HepG2 (cell line): ENCODE data around the gene TMED6. TPM values are rescaled to one million over a fixed set of nuclear protein-coding genes. Genes with fewer than 3 reads are reported as not detected.

Source experiments
- ATAC-seq: fragments of 200-7000 bp; cut with Tn5 transposase; 3 replicates; pipeline ENCODE4 v1.9.1; 2020; ENCODE audit warnings: mild to moderate bottlenecking, moderate library complexity
- Bru-seq: library from RNA; stranded (reverse); fragments of 400-500 nt; gene quantifications from one replicate; lab custom pipeline; 2021; lab: Mats Ljungman, UMichigan
- BruChase-seq, 2 experiments: library from RNA; stranded (reverse); fragments of 400-500 nt; gene quantifications; one replicate each; lab custom pipeline; 2021; lab: Mats Ljungman, UMichigan
- BruUV-seq: library from RNA; stranded (reverse); fragments of 400-500 nt; replicated peaks from 2 replicates; lab custom pipeline; 2021; lab: Mats Ljungman, UMichigan
- CTCF ChIA-PET: fragments of 300-600 bp; formaldehyde crosslinking; extraction: SDS; loops from one replicate; lab custom pipeline; 2021; ENCODE audit warnings: low total read pairs, inconsistent platforms, low intra/inter-chr PET ratio; lab: Yijun Ruan, JAX
- POLR2A ChIA-PET: fragments of 350-600 bp; sonication (Branson Sonifier 250); formaldehyde crosslinking; loops from one replicate; lab custom pipeline; 2020; ENCODE audit warnings: antibody characterized with exemption, inconsistent platforms; lab: Yijun Ruan, JAX
- DNase-seq: peaks from one replicate; pipeline ENCODE4 v3.0.0-alpha.2; 2015; ENCODE audit warnings: low spot score
- FAIRE-seq: peaks from 3 replicates; lab custom pipeline; 2011; peaks lifted over from hg19 to GRCh38; lab: Jason Lieb, UNC
- H2AFZ ChIP-seq: one replicate; pipeline ENCODE4 v1.6.1; 2011; ENCODE audit warnings: low read length, inconsistent platforms
- H3K27ac ChIP-seq: fragments of 300-600 bp; 3 replicates; pipeline ENCODE4 v1.8.0; 2011; ENCODE audit warnings: mixed run types, mild to moderate bottlenecking, mixed read lengths, low read length, inconsistent platforms; ENCODE audit not compliant: insufficient read depth; ENCODE audit errors: extremely low read length
- H3K27me3 ChIP-seq, 2 experiments: fragments of 200-600 bp in 1 of 2; 2 replicates in 1 of 2; 3 replicates in 1 of 2; pipeline versions ENCODE4 v1.6.0 to v1.8.0; 2011; ENCODE audit warnings: low read length in 2 of 2, mild to moderate bottlenecking in 2 of 2, moderate library complexity in 2 of 2, inconsistent platforms in 1 of 2; ENCODE audit not compliant: insufficient read depth in 2 of 2, control insufficient read depth in 1 of 2
- H3K36me3 ChIP-seq, 2 experiments: fragments of 200-600 bp in 1 of 2; replicated peaks in 1 of 2; 2 replicates in 1 of 2; 3 replicates in 1 of 2; pipeline versions ENCODE4 v1.5.1 to v1.8.0; 2011; ENCODE audit warnings: low read length in 2 of 2, inconsistent platforms in 1 of 2; ENCODE audit not compliant: insufficient read depth in 2 of 2, control insufficient read depth in 1 of 2
- H3K4me1 ChIP-seq: 2 replicates; pipeline ENCODE4 v1.5.1; 2012; ENCODE audit warnings: low read length, inconsistent platforms; ENCODE audit not compliant: insufficient read depth
- H3K4me2 ChIP-seq: 2 replicates; pipeline ENCODE4 v1.6.0; 2011; ENCODE audit warnings: low read depth, low read length, inconsistent platforms
- H3K4me3 ChIP-seq, 3 experiments: fragments of 200-600 bp in 1 of 3; sonication (generic), shearing (Covaris generic) in 1 of 3; replicated peaks in 1 of 3; 2 replicates each; pipeline ENCODE4 v1.5.1; 2011 to 2016; ENCODE audit warnings: low read length in 3 of 3, inconsistent platforms in 2 of 3, low read depth in 2 of 3, mild to moderate bottlenecking in 2 of 3, control low read depth in 1 of 3, mixed read lengths in 1 of 3; ENCODE audit not compliant: insufficient read depth in 1 of 3
- H3K79me2 ChIP-seq: one replicate; pipeline ENCODE4 v1.6.1; 2011; ENCODE audit warnings: low read length, inconsistent platforms; ENCODE audit not compliant: insufficient read depth
- H3K9ac ChIP-seq: 2 replicates; pipeline ENCODE4 v1.6.0; 2011; ENCODE audit warnings: mild to moderate bottlenecking, low read depth, low read length, inconsistent platforms; ENCODE audit not compliant: insufficient read depth
- H3K9me3 ChIP-seq: 2 replicates; pipeline ENCODE4 v1.5.1; 2012; ENCODE audit warnings: mild to moderate bottlenecking, low read length
- H4K20me1 ChIP-seq: 2 replicates; pipeline ENCODE4 v1.6.0; 2011; ENCODE audit warnings: inconsistent platforms, mild to moderate bottlenecking, low read length, moderate library complexity; ENCODE audit not compliant: insufficient read depth
- HNF1A ChIP-seq, 2 experiments: sonication (generic) in 1 of 2; formaldehyde crosslinking in 1 of 2; IDR thresholded peaks; 2 replicates each; pipeline versions ENCODE4 v1.4.0 to v1.6.1; 2016 to 2020; ENCODE audit warnings: borderline replicate concordance in 1 of 2, low read depth in 1 of 2, mild to moderate bottlenecking in 1 of 2, missing genetic modification reagents in 1 of 2
- KAT7 ChIP-seq: IDR thresholded peaks from 2 replicates; pipeline ENCODE4 v1.6.1; 2018; ENCODE audit warnings: borderline replicate concordance, missing compliant biosample characterization
- PLRG1 ChIP-seq: fragments of 450-650 bp; conservative IDR thresholded peaks from 2 replicates; pipeline ENCODE4 v1.6.1; 2016
- POGZ ChIP-seq: sonication (generic); formaldehyde crosslinking; IDR thresholded peaks from 2 replicates; pipeline ENCODE4 v1.4.0; 2020; ENCODE audit warnings: mild to moderate bottlenecking, missing genetic modification reagents
- TEAD3 ChIP-seq: optimal IDR thresholded peaks from 2 replicates; pipeline ENCODE3; 2016; ENCODE audit warnings: borderline replicate concordance
- UBTF ChIP-seq: sonication (generic); formaldehyde crosslinking; IDR thresholded peaks from 2 replicates; pipeline ENCODE4 v1.4.0; 2020; ENCODE audit warnings: mild to moderate bottlenecking, missing genetic modification reagents
- ZFP90 ChIP-seq: sonication (generic); formaldehyde crosslinking; IDR thresholded peaks from 2 replicates; pipeline ENCODE4 v1.8.0; 2022; ENCODE audit warnings: missing genetic modification reagents, mild to moderate bottlenecking, inconsistent platforms, borderline replicate concordance
- WGBS: methylation state at CpG from one replicate; pipeline ENCODE4 v1.1.6; 2017; ENCODE audit warnings: low lambda C conversion rate; 5-methylcytosine and 5-hydroxymethylcytosine counted together
- in situ Hi-C: cut with HindIII; loops from 2 replicates; pipeline ENCODE4 v1.10.0; 2017; ENCODE audit warnings: low pct_unique_long_range_greater_than_20kb; ENCODE audit not compliant: extremely low pct_ligation_motif_present
- intact Hi-C: fragments of 100-400 bp; cut with micrococcal nuclease; formaldehyde crosslinking; loops from one replicate; pipeline ENCODE4 v1.10.0; 2022; ENCODE audit not compliant: unreplicated experiment
- long read RNA-seq, 2 experiments: library from RNA in 1 of 2; library from polyadenylated mRNA in 1 of 2; stranded (forward) in 1 of 2; unstranded in 1 of 2; transcript quantifications; one replicate each; pipeline ENCODE4 v2.0.0, GENCODE V29; 2019 to 2022
- polyA minus RNA-seq, 3 experiments: library from RNA; depleted of rRNA, polyadenylated mRNA; stranded (reverse); fragments of >200 nt; gene quantifications; 2 replicates each; pipeline ENCODE4 v1.2.3, GENCODE V29; 2011; ENCODE audit warnings: low replicate concordance in 1 of 3
- polyA plus RNA-seq, 8 experiments: library from polyadenylated mRNA; depleted of rRNA in 3 of 8; stranded (reverse) in 7 of 8; unstranded in 1 of 8; fragments of >200 nt; fragmentation: Illumina TruSeq in 4 of 8; extraction: Trizol in 4 of 8; gene quantifications; 2 replicates each; pipeline versions ENCODE4 v1.2.1 to v1.2.3, GENCODE V29; 2011 to 2016; ENCODE audit warnings: low read depth in 4 of 8, missing spikeins in 1 of 8, mixed read lengths in 1 of 8; ENCODE audit not compliant: insufficient read depth in 1 of 8
- total RNA-seq, 5 experiments: library from RNA; depleted of rRNA; stranded (reverse); fragments of >200 nt; fragmentation: Illumina TruSeq; extraction: Trizol; gene quantifications; 2 replicates each; pipeline ENCODE4 v1.2.3, GENCODE V29; 2016; ENCODE audit warnings: low read depth in 1 of 5

TMED6 gene
- total RNA-seq (2016; rRNA removed; fragmentation: Illumina TruSeq; extraction: Trizol) (6.4 and 14.4 TPM in 2 replicates), polyA plus RNA-seq (2011; rRNA removed) (9.8 and 10.5 TPM in 2 replicates), polyA minus RNA-seq (2011; rRNA and poly(A)+ RNA removed; ENCODE audit: low replicate concordance) (1.3 and 10.3 TPM in 2 replicates), Bru-seq, nascent RNA (percentile 61 among the genes with signal in this experiment), BruChase-seq, experiment 1, labeled RNA remaining after a 6-hour chase (percentile 85 among the genes with signal in this experiment), BruChase-seq, experiment 2, labeled RNA remaining after a 2-hour chase (percentile 75 among the genes with signal in this experiment)
- total RNA-seq (2016; cell fraction: cytosol; rRNA removed; fragmentation: Illumina TruSeq; extraction: Trizol; ENCODE audit: low read depth), result 2.9 and 4.8 TPM in 2 replicates
- 9.7 and 13.1 TPM in 2 replicates for total RNA-seq (2016; cell fraction: insoluble cytoplasmic fraction; rRNA removed; fragmentation: Illumina TruSeq; extraction: Trizol)
- total RNA-seq (2016; cell fraction: membrane; rRNA removed; fragmentation: Illumina TruSeq; extraction: Trizol), result 4.0 and 4.4 TPM in 2 replicates
- 9.6 and 11.2 TPM in 2 replicates for total RNA-seq (2016; cell fraction: nucleus; rRNA removed; fragmentation: Illumina TruSeq; extraction: Trizol)
- 8.0 and 12.8 TPM in 2 replicates for polyA plus RNA-seq (2011; cell fraction: cytosol; rRNA removed)
- polyA plus RNA-seq (2011; cell fraction: nucleus; rRNA removed), result 3.0 and 4.5 TPM in 2 replicates
- 6.0 and 10.3 TPM in 2 replicates for polyA plus RNA-seq (2012)
- polyA plus RNA-seq (2016; cell fraction: cytosol; fragmentation: Illumina TruSeq; extraction: Trizol; ENCODE audit: low read depth), result 3.8 and 4.3 TPM in 2 replicates
- 7.5 and 10.5 TPM in 2 replicates for polyA plus RNA-seq (2016; cell fraction: insoluble cytoplasmic fraction; fragmentation: Illumina TruSeq; extraction: Trizol; ENCODE audit: low read depth)
- polyA plus RNA-seq (2016; cell fraction: membrane; fragmentation: Illumina TruSeq; extraction: Trizol; ENCODE audit: low read depth), result 3.5 and 4.2 TPM in 2 replicates
- polyA plus RNA-seq (2016; cell fraction: nucleus; fragmentation: Illumina TruSeq; extraction: Trizol; ENCODE audit: insufficient read depth, low read depth), result 17.8 and 20.3 TPM in 2 replicates
- 1.6 and 2.7 TPM in 2 replicates for polyA minus RNA-seq (2011; cell fraction: cytosol; rRNA and poly(A)+ RNA removed)
- polyA minus RNA-seq (2011; cell fraction: nucleus; rRNA and poly(A)+ RNA removed), result 6.2 and 6.7 TPM in 2 replicates
- long read RNA-seq, experiment 1, transcript TMED6-201 (4 exons, 938 nt), result major isoform, 20 of 26 reads
- long read RNA-seq, experiment 1, partial matches to known transcripts, result 0 of 26 reads
- long read RNA-seq, experiment 1, other reads (novel, unspliced or antisense), result 6 of 26 reads
- long read RNA-seq, experiment 2, transcript TMED6-201 (4 exons, 938 nt), result major isoform, 10 of 12 reads
- long read RNA-seq, experiment 2, partial matches to known transcripts, result 0 of 12 reads
- long read RNA-seq, experiment 2, other reads (novel, unspliced or antisense), result 2 of 12 reads

GRCh38 chr16:69351309-69352027 is at the start of gene TMED6:
Gene TMED6, minus strand, starts transcription at chr16:69351786. Its CDS starts 33 bp downstream, at chr16:69351753.
- Histone ChIP-seq H3K9ac (peak within 1 kb of the TSS; percentile 59), H3K79me2 (no peaks in the 10 kb centered on the region), H3K27ac (peak within 1 kb of the TSS; percentile 39), H3K4me2 (peak within 1 kb of the TSS; percentile 91), H3K27me3 (no peaks in the 10 kb centered on the region), H3K4me3 (peak within 1 kb of the TSS; percentile 54 to 64 (median 61)), H3K36me3 (peaks cover 3 to 8% of the 10 kb centered on the region in 2 experiments; a peak in 4 of 5 replicates), H2AFZ (no peak within 1 kb of the TSS), H3K9me3 (no peaks in the 10 kb centered on the region), H4K20me1 (no peaks in the 10 kb centered on the region), H3K4me1 (peaks cover 24% of the 10 kb centered on the region)
- ChIA-PET CTCF (no interaction called here), POLR2A (interaction anchor here (1.1 to 4.1 kb wide), 11 partner anchors 10 to 403 kb away, joined by 4 to 22 read pairs (median 5); partner anchors contain the start of genes COG8, NIP7, NOB1 and PDF)
- peak; percentile 99 for FAIRE-seq
- DNase-seq, result peak; percentile 92
- peak; percentile 93 for ATAC-seq
- intact Hi-C loops, result loop anchor here (5.0 kb wide), 1 partner anchor 36 kb away; the partner anchor contains the start of gene TERF2
- 2% methylated on average over 11 of the region's 12 CpGs for WGBS
- BruUV-seq, result no TSS peak
- in situ Hi-C loops, result no loop called here
- TF ChIP-seq PLRG1 (no peak), HNF1A (IDR thresholded peaks at IDR 0.05; ENCODE audit: low read depth) (peak; percentile 94), HNF1A (CRISPR knock-in tag; IDR thresholded peaks at IDR 0.05; ENCODE audit: borderline replicate concordance) (peak; percentile 95), KAT7 (CRISPR knock-in tag) (peak; percentile 10; the same call in 1 of the 2 replicates), TEAD3 (CRISPR knock-in tag) (peak; percentile 42), UBTF (peak; percentile 33; the same call in 1 of the 2 replicates), POGZ (CRISPR knock-in tag) (peak; percentile 48; the same call in 1 of the 2 replicates), ZFP90 (CRISPR knock-in tag) (0 out of 2 replicates have a peak, but pooled peaks have one; percentile 19)
